HuH-7 (cell line): ENCODE measurements around the gene RFX2.
A peak's percentile ranks its signal among the peaks of the same experiment; 100 is the strongest.
"Not testable (repeated sequence)": the region's sequence is repeated elsewhere in the genome, so short reads cannot be mapped to it uniquely, and the experiment has no call there.

Source experiments
- DNase-seq: peaks from one replicate; pipeline ENCODE4 v3.0.0; 2011; ENCODE audit warnings: low spot score

Gene RFX2

GRCh38 chr19:6038634-6039405, 71.5 kb downstream of the RFX2 start:
- DNase-seq, result no peak

- no peak for DNase-seq
These were observed 75.3 kb downstream of the RFX2 start for GRCh38 chr19:6035026-6035425.

GRCh38 chr19:6034512-6034911, 75.8 kb downstream of the RFX2 start:
- no peak for DNase-seq

- DNase-seq, result no peak
These were observed 76.5 kb downstream of the RFX2 start for GRCh38 chr19:6033744-6034264.

GRCh38 chr19:6032827-6033226, 77.5 kb downstream of the RFX2 start:
- no peak for DNase-seq

GRCh38 chr19:6032381-6032780, 77.9 kb downstream of the RFX2 start:
- DNase-seq, result no peak

- DNase-seq, result no peak
These were observed 80.1 kb downstream of the RFX2 start for GRCh38 chr19:6030214-6030507.

GRCh38 chr19:6026390-6027227, 83.7 kb downstream of the RFX2 start:
- DNase-seq, result no peak

GRCh38 chr19:6024756-6025155, 85.5 kb downstream of the RFX2 start:
- not testable (repeated sequence) for DNase-seq

GRCh38 chr19:6023936-6024335, 86.4 kb downstream of the RFX2 start:
- no peak for DNase-seq

GRCh38 chr19:6023085-6023682, 87.1 kb downstream of the RFX2 start:
- no peak for DNase-seq

GRCh38 chr19:6022570-6023064, 87.7 kb downstream of the RFX2 start:
- DNase-seq, result no peak

- peak; percentile 88 for DNase-seq
These were observed 88.3 kb downstream of the RFX2 start for GRCh38 chr19:6021878-6022569.

- no peak for DNase-seq
These were observed 89.1 kb downstream of the RFX2 start for GRCh38 chr19:6020972-6021805.

GRCh38 chr19:6020166-6020882, 90.0 kb downstream of the RFX2 start:
- no peak for DNase-seq

- no peak for DNase-seq
These were observed 91.5 kb downstream of the RFX2 start for GRCh38 chr19:6018786-6019185.

- DNase-seq, result no peak
These were observed 92.7 kb downstream of the RFX2 start for GRCh38 chr19:6017576-6017975.

- no peak for DNase-seq
These were observed 94.3 kb downstream of the RFX2 start for GRCh38 chr19:6015841-6016545.

GRCh38 chr19:6014551-6015135, 95.7 kb downstream of the RFX2 start:
- no peak for DNase-seq
